ENCODE measurements around the gene OR6V1.

DNA sequence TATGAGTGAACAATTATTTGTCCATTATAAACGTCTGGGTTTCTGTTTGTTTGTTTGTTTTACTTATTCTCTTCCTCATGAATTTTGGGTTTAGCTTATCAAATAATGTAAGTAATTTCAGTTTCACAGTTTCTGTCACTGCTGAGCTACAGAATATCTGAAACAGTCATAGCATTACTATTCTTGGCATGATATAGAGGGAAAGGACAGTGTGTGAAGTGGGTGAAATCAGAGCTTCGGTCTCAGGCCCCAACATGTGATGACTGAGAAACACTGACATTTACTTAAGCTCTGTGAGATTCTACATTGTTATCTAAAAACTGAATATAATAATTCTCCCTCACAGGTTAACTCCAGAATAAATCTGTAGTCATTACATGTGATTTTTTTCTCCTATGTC is 8.8 kb upstream of the OR6V1 start:
- TF ChIP-seq, protein P1, sequence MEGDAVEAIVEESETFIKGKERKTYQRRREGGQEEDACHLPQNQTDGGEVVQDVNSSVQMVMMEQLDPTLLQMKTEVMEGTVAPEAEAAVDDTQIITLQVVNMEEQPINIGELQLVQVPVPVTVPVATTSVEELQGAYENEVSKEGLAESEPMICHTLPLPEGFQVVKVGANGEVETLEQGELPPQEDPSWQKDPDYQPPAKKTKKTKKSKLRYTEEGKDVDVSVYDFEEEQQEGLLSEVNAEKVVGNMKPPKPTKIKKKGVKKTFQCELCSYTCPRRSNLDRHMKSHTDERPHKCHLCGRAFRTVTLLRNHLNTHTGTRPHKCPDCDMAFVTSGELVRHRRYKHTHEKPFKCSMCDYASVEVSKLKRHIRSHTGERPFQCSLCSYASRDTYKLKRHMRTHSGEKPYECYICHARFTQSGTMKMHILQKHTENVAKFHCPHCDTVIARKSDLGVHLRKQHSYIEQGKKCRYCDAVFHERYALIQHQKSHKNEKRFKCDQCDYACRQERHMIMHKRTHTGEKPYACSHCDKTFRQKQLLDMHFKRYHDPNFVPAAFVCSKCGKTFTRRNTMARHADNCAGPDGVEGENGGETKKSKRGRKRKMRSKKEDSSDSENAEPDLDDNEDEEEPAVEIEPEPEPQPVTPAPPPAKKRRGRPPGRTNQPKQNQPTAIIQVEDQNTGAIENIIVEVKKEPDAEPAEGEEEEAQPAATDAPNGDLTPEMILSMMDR (IDR thresholded peaks at IDR 0.05) = no peak
- TF ChIP-seq POLR2A (IDR thresholded peaks at IDR 0.05) = no peak

Measured in uterus (tissue), 2 donors.